ENCODE results near the gene ZNF407.
"Not testable (repeated sequence)": the region's sequence is repeated elsewhere in the genome, so short reads cannot be mapped to it uniquely, and the experiment has no call there.

The ZNF407 gene

GRCh38 chr18:74597662-74598349 is at the start of gene ZNF407:
Gene ZNF407 (plus strand): TSS chr18:74597870. CDS start chr18:74631020, 33,150 bp downstream.
- peak; percentile 89 for DNase-seq (ENCODE audit: low spot score)

GRCh38 chr18:74549591-74550104 is 48.0 kb upstream of the ZNF407 start:
- no peak for DNase-seq (ENCODE audit: low spot score)

- DNase-seq (ENCODE audit: low spot score), result no peak
These were observed 46.8 kb upstream of the ZNF407 start for GRCh38 chr18:74550886-74551285.

- no peak for DNase-seq (ENCODE audit: low spot score)
These were observed 46.2 kb upstream of the ZNF407 start for GRCh38 chr18:74551452-74551851.

- peak; percentile 87 for DNase-seq (ENCODE audit: low spot score)
These were observed 45.6 kb upstream of the ZNF407 start for GRCh38 chr18:74551936-74552555.

- DNase-seq (ENCODE audit: low spot score), result no peak
These were observed 41.5 kb upstream of the ZNF407 start for GRCh38 chr18:74556126-74556525.

GRCh38 chr18:74558096-74558495 is 39.6 kb upstream of the ZNF407 start:
- DNase-seq (ENCODE audit: low spot score), result no peak

GRCh38 chr18:74562131-74562730 is 35.4 kb upstream of the ZNF407 start:
- DNase-seq (ENCODE audit: low spot score), result no peak

- no peak for DNase-seq (ENCODE audit: low spot score)
These were observed 34.9 kb upstream of the ZNF407 start for GRCh38 chr18:74562775-74563174.

GRCh38 chr18:74563999-74564398 is 33.7 kb upstream of the ZNF407 start:
- no peak for DNase-seq (ENCODE audit: low spot score)

- not testable (repeated sequence) for DNase-seq (ENCODE audit: low spot score)
These were observed 32.5 kb upstream of the ZNF407 start for GRCh38 chr18:74565164-74565563.

GRCh38 chr18:74565993-74566392 is 31.7 kb upstream of the ZNF407 start:
- not testable (repeated sequence) for DNase-seq (ENCODE audit: low spot score)

- DNase-seq (ENCODE audit: low spot score), result no peak
These were observed 29.8 kb upstream of the ZNF407 start for GRCh38 chr18:74567822-74568221.

- DNase-seq (ENCODE audit: low spot score), result no peak
These were observed 28.3 kb upstream of the ZNF407 start for GRCh38 chr18:74569401-74569800.

GRCh38 chr18:74570266-74570665 is 27.4 kb upstream of the ZNF407 start:
- no peak for DNase-seq (ENCODE audit: low spot score)

GRCh38 chr18:74571895-74572680 is 25.6 kb upstream of the ZNF407 start:
- DNase-seq (ENCODE audit: low spot score), result no peak

- no peak for DNase-seq (ENCODE audit: low spot score)
These were observed 24.6 kb upstream of the ZNF407 start for GRCh38 chr18:74573053-74573452.

GRCh38 chr18:74574916-74575315 is 22.8 kb upstream of the ZNF407 start:
- no peak for DNase-seq (ENCODE audit: low spot score)

- DNase-seq (ENCODE audit: low spot score), result no peak
These were observed 20.7 kb upstream of the ZNF407 start for GRCh38 chr18:74577019-74577418.

- DNase-seq (ENCODE audit: low spot score), result no peak
These were observed 18.1 kb upstream of the ZNF407 start for GRCh38 chr18:74579496-74580065.

GRCh38 chr18:74582642-74583041 is 15.0 kb upstream of the ZNF407 start:
- DNase-seq (ENCODE audit: low spot score), result no peak

GRCh38 chr18:74587441-74587840 is 10.2 kb upstream of the ZNF407 start:
- no peak for DNase-seq (ENCODE audit: low spot score)
